HPDE6-E6E7 (cell line): ENCODE measurements around the gene ZNF490.
A peak's percentile ranks its signal among the peaks of the same experiment; 100 is the strongest.
"Not testable (repeated sequence)": the region's sequence is repeated elsewhere in the genome, so short reads cannot be mapped to it uniquely, and the experiment has no call there.

Source experiments
- DNase-seq: peaks from one replicate; pipeline ENCODE4 v3.0.0; 2011; ENCODE audit warnings: missing footprints; ENCODE audit errors: extremely low spot score

The ZNF490 gene

DNA sequence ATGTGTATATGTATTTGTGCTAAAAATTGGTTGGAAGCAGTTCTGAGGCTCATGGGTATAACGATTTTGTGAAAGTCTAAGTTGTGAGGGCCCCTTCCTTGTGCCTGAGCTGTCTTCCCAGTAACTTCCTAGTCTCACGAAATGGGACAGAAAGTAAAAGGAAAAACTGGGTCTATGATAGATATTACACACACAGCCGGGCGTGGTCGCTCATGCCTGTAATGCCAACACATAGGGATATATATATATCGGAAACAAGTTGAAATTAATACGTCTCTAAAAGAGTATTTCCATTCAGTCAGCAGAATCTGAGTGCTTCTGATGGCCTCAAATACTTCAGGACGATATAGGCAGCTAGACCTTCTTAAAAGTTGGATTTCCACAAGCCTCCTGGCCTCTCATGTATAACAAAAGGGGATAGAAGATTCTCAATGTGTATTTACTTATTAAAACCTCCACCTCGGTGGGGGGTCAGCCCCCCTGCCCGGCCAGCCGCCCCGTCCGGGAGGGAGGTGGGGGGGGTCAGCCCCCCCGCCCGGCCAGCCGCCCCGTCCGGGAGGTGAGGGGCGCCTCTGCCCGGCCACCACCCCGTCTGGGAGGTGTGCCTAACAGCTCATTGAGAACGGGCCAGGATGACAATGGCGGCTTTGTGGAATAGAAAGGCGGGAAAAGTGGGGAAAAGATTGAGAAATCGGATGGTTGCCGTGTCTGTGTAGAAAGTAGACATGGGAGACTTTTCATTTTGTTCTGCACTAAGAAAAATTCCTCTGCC, 10.8 kb upstream of the ZNF490 start:
- DNase-seq: not testable (repeated sequence)

DNA sequence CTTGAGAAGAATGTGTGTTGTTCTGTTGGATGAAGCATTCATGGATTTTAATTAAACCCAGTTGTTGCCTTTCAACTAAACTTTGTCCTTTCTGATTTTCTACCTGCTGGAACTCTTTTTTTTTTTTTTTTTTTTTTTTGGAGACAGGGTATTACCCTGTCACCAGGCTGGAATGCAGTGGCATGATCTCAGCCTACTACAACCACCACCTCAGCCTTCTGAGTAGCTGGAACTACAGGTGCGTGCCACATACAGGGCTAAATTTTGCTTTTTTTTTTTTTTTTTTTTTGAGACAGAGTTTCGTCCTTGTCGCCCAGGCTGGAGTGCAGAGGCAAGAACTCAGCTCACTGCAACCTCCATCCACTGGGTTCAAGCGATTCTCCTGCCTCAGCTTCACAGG, 7.0 kb upstream of the ZNF490 start:
- no peak for DNase-seq

DNA sequence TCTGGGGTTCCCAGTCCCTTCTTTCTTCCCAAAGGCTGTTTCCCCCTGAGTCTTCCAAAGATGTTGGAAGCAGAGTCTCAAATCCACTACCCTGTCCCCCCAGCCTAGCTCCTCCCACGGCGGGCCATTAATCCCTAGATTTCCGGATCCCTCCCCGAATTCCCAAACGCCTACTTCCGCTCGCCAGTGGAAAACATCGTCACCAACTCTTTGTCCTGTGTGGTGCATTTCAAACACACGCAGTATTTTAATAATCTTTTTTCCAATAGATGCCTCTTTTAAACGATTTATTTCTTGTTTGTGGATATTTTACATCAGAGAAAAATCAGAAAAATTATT, 717 bp upstream of the ZNF490 start:
- DNase-seq: peak; percentile 47

DNA sequence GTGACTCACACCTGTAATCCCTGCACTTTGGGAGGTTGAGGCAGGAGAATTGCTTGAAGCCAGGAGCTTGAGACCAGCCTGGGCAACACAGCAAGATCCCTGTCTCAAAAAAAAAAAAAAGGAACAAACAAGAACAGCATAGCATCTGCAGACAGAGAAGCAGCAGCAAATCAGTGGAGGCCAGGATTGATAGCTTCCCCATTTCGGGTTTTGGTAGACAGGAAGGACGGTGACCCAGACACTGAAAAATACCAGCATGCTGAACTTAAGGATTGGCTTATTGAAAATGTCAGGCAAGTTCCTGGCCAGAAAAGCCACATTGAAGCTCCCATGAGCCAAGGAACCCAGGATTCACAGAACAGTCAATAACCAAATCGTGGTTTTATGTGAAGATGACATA, 3.0 kb downstream of the ZNF490 start:
- DNase-seq: no peak

DNA sequence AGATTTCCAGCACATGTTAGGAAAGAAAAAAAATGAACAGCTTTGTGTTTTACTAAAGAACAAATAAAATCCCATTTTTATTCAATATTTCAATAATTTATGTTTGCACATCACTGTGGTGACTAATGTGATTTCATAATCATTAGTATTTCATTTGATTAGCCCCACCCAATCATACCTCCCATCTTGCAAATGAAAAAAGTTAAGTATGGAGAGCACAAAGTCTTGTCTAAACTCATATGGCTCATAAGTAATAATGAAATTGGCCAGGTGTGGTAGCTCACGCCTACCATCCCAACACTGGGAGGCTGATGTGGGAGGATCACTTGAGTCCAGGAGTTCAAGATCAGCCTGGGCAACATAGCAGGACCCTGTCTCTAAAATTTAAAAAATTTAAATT, 3.8 kb downstream of the ZNF490 start:
- DNase-seq: no peak

DNA sequence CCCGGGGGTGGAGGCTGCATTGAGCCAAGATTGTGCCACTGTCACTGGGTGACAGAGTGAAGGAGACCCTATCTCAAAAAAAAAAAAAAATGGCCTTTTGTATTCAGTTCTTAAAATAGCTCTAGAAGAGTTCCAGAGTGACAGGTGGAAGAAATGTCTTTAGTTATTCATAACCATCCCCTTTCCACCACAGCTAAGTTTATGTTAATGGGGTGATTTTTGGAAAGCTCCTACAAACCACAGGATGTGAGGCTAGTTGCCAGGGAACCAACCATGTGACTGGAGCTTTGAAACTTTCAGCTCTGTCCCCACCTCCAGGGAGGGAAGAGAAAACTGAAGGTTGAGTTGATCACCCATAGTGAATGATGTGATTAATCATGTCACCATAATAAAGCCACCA, 6.9 kb downstream of the ZNF490 start:
- no peak for DNase-seq

DNA sequence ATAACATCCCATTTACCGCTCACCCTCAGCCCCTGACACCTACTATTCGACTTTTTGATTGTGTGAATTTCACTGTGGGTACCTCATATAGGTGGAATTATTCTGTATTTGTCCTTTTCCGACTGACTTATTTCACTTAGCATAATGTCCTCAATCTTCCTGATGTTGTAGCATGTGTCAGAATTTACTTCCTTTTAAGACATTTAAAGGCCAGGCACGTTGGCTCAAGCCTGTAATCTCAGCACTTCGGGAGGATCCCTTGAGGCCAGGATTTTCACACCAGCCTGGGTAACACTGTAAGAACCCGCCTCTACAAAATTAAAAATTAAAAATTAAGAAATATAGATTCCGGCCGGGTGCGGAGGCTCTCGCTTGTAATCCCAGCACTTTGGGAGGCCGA, 13.0 kb downstream of the ZNF490 start:
- no peak for DNase-seq

DNA sequence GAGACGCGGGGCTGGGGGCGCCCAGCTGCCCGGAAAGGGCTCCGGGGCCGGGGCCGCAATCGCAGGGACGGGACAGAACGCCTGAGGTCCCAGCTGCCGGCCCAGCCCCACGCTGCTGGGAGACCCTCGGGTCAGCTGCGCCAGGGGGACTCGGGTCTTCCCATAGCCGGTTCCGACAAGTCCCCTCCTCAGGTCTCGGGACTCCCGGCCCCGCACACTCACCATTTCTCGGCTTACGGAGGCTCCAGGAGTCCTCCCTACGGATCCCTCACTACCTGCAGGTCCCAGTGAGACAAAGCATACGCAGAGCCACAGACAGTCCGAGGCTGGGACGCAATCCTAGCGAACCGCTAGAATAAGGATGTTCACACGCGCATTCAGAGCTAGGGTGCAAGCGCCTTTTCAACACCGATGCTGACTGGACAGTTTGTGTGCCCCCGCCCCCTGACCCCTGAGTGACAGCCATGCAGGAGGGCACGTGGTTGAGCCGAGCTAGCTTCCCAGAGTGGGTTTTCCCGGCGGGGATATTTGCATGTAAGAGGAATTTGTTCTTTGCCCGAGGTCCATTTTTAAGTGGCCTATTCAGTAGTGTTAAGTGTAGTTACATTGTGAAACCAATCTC, 13.6 kb downstream of the ZNF490 start:
- DNase-seq: no peak

DNA sequence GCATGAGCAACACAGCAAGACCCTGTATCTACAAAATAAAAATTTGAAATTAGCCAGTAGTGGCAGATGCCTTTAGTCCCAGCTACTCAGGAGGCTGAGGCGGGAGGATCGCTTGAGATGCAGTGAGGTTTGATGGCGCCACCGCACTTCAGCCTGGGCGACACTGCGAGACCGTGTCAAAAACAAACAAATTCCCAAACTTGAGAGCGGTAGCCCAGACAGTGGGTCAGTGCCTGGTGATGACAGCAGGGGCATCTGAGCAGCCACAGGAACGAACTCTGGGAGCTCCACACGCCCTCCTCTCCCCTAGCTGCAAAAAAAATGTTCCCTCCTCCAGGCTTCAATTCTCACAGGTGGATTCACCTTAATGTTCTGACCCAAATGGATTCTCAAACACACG, 14.1 kb downstream of the ZNF490 start:
- DNase-seq: no peak

DNA sequence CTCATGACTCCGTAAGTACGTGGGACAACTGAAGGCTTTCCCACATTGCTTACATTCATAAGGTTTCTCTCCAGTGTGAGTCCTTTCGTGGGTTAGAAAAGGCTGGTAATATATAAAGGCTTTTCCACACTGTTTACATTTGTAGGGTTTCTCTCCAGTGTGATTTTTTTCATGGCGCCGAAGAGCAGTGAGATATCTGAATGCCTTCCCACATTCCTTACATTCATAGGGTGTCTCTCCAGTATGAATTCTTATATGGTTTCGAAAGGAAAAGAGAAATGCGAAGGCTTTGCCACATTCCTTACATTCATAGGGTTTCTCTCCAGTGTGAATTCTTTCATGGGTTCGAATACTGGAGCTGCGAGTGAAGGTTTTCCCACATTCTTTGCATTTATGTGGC, 29.5 kb downstream of the ZNF490 start:
- no peak for DNase-seq

DNA sequence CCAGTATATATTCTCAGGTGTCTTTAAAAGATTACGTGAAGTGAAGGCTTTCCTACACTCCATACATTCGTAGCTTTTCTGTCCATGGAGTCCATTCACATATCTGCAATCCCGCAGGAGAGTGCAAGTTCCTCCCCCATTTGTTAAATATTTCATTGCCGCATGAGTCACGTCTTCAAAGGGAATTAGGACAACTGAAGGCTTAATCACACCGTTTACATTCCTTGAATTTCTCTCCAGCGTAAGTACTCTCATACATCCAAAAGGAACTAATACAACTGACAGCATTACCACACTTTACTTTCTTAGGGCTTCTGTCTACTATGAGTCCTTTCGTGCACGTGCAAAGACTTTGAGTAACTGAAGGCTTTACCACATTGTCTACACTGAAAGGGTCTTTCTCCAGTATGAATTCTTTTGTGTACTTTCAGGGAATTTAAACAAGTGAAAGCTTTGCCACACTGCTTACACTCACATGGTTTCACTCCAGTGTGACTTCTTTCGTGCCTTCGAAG, 30.4 kb downstream of the ZNF490 start:
- no peak for DNase-seq

DNA sequence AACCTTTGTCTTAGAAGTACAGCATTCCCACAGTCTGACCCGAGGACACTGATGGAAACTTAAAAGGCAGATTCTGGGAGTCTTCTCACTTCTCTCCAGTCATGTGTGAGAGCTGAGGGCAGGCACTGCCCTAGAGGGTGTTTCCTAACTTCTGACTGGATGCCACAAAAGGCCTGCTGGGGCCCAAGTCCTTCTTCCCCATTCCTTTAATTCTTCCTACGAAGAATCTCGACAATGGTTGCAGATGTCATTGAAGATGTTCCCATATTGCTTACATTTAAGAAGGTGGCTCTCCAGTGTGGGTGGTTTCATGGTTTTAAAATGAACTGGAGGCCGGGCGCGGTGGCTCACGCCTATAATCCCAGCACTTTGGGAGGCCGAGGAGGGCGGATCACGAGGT, 32.0 kb downstream of the ZNF490 start:
- DNase-seq: no peak

DNA sequence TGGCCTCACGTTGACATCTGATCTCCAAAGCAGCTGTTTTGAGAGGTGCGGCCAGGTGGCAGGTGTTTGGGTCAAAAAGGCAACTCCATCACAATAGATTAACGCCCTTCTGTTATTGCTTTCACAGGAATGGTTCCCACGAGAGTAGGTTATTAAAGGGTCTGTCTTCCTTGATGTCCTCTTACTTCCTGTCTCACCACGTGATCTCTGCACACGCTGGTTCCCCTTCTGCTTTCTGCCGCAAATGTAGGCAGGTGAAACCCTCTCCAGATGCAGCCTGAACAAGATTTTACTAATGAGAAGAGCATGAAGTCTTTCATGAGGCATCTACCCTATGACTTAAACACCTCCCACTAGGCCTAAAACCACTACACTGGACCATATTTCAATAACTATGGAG, 36.6 kb downstream of the ZNF490 start:
- DNase-seq: no peak

DNA sequence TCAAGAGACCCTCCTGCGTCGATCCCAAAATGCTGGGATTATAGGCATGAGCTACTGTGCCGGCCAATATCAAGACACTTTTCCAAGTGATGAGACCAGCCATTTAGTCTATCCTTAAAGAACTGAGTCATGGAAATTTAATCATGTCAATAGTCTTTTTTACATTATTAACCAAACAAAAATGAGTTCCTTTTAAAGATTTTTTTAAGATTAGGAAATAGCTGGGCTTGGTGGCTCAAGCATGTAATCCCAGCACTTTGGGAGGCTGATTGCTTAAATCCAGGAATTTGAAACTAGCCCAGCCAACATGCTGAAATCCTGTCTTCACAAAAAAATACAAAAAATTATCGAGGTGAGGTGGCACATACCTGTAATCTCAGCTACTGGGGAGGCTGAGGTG, 42.7 kb downstream of the ZNF490 start:
- DNase-seq: no peak

DNA sequence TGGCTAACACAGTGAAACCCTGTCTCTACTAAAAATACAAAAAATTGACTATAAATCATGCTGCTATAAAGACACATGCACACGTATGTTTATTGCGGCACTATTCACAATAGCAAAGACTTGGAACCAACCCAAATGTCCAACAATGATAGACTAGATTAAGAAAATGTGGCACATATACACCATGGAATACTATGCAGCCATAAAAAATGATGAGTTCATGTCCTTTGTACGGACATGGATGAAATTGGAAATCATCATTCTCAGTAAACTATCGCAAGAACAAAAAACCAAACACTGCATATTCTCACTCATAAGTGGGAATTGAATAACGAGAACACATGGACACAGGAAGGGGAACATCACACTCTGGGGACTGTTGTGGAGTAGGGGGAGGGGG, 44.2 kb downstream of the ZNF490 start:
- not testable (repeated sequence) for DNase-seq

DNA sequence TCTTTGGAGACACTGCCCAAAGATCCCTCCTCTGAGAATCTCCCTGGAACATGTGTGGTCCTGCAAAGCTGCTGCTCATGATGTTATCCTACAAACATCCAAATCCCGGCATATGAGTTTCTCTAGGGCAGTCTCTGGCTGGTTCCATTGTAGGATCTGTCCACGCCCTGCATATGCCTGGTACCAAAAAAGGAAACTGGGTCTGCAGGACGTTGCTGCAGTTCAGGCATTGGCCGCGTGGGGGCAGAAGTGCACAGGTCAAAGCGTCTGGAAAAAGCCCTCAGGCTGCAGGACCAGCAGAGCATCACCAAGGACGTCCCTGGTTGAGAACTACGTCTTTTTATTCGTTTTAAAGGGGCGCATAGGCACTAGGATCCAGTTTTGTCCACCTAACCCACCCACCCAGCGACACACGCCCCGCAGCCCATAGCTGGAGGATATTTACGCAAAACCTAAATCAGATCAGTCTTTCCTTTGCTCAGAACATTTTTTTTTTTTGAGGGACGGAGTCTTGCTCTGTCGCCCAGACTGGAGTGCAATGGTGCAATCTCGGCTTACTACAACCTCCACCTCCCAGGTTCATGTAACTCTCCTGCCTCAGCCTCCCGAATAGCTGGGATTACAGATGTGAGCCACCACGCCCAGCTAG, 46.5 kb downstream of the ZNF490 start:
- peak; percentile 82 for DNase-seq

DNA sequence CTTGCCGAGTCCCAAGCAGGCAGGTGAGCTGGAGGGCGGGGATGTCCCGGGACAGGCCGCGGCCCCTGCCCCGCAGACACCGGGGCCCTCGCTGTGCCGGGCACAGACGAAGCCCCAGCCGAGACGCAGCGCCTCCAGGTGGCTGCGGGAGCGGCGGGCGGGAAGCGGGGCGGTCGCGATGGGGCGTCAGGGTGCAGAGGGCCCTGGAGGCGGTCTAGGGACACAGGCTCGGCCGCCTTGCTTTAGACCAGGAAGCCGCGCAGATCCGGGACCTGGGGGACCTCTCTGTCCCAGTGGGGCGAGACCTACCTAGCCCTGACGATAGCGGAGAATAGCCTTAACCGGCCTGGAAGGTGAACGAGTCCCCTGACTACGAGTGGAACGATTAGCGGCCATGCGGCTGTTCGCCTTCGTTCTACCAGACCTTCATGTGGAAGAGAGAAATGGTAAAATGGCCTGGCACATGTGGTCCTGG, 55.1 kb downstream of the ZNF490 start:
- DNase-seq: no peak

DNA sequence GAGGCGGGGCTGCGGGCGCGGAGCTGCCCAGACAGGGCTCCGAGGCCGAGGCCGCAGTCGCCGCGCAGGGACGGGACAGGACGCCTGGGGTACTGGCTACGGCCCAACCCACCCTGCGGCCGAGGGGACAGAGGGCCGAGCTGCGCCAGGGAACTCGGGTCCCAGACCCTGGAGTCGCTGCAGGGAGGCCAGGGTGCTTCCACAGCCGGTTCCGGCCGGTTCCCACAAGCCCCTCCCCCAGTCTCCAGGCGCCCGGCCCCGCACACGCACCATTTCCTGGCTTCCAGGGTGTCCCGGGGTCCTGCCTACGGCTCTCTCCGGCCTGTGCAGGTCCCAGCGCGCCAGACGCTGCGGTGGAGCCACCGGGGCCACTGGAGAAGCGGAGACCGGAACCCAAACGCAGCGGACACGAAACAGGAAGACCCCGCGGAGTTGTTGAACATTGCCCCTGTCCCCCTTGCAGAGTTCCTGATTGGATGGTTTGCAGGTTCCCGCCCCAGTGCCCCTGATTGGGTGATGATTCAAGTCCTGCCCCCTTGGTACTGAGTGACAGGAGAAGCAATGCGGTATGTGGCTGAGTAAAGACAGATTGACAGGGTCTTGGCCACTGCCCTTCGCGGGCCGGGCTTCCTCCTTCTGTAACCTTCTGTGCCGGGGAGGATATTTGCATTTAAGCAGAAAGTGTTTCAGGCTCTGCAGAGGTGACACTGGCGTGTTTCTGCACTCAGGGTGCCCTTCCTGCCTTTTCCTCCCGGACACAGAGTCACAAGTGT, 59.4 kb downstream of the ZNF490 start, which contains the start of gene ZNF564:
Gene ZNF564 (minus strand): TSS at position 423 of the 773 bp plus-strand sequence. CDS start 150 bp downstream, at position 273.
- DNase-seq: peak; percentile 98

DNA sequence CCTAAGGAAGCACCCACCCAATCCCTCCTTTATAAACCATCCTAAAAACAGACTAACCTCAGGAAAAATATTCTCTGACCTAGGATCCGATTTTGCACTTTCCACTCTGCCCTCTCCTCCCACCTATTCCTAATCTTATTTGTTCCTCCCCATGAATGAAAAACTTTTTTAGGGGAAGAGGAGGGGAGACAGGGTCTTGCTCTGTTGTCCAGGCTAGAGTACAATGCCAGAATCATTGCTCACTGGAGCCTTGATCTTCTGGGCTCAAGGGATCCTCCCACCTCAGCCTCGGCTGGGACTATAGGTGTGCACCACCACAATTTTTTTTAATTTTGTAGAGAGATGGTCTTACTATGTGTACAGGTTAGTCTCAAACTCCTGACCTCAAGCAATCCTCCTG, 63.7 kb downstream of the ZNF490 start:
- DNase-seq: no peak

DNA sequence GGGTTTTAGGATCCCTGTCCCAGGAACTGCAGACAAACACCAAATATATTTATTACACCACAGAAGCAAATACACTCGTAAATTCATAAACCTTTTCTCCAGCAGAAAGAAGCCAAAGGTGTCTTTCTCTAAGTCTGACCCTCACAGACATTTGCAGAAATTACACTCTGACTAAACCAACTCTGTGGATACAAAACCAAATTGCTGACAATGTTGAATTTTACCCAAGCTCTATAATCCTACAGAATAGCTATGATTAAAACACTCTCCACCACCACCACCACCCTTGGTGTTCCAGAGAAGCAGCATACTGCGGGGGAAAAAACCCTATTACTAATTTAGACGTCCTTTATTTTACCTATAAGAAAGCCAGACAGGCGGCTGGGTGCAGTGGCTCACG, 64.5 kb downstream of the ZNF490 start:
- DNase-seq: no peak

DNA sequence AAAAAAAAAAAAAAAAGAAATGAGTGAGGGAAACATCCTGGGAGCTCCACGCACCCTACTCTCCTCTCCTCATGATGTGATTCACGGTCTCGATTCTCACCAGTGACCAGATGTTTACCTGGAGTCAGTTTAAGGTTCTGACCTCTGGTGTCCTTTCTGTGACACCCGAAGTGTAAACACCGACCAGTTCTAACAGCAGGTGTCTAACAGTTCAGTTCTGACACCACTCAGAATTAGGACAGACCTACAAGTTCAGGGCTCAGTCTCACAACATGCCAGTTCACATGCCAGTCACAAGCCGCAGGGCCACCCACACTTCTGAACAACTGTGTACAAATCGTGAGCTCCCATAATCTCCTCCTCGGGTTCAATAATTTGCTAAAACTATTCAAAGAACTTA, 65.3 kb downstream of the ZNF490 start:
- DNase-seq: no peak

DNA sequence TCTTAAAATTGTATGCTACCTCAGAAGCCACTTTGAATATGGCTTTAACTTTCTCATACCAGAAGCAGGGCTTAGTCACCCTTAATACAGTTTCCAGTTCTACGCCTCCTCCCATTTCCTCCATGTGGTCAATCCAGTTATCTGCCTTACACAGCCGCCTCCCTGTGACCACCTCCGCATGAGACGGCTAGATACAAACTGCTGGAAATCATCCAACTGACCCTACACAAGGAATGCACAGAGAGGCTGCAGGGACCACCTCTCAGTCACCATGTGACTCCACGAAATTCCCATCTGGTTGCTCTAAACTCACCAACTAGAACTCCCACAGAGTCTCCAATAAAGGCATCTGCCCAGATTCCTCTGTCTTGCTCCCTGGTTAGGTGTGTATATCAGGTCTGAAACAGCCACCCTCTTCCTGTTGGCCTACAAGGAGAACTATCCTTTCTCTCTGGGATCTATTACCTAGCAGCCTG, 66.2 kb downstream of the ZNF490 start:
- DNase-seq: no peak
